ENCODE data around the gene NLRP13. TPM values are rescaled to one million over a fixed set of nuclear protein-coding genes. Genes with fewer than 3 reads are reported as not detected.

NLRP13 gene
- polyA plus RNA-seq, 1 donor (not counting 4 experiments of a cell fraction or from before 2014, with no cell fraction given) = not detected

- no peak overlapping the region for H3K9ac ChIP-seq (ENCODE audit: control insufficient read depth, extremely low read depth, insufficient read depth, low read length)
- H3K4me1 ChIP-seq (ENCODE audit: control insufficient read depth, extremely low read depth, insufficient read depth, low read length) = no peaks in the 10 kb centered on the region
- H3K36me3 ChIP-seq (ENCODE audit: control insufficient read depth in 2 of 2, extremely low read depth in 1 of 2, insufficient read depth in 2 of 2, low read length in 2 of 2) = no peaks in the 10 kb centered on the region
- no peak overlapping the region for H3K4me2 ChIP-seq (ENCODE audit: control insufficient read depth, extremely low read depth, insufficient read depth, low read depth, low read length)
- H3K27me3 ChIP-seq (ENCODE audit: control insufficient read depth, extremely low read depth, insufficient read depth, low read length) = no peaks in the 10 kb centered on the region
- H3K9me3 ChIP-seq (ENCODE audit: control insufficient read depth, low read depth, low read length) = peaks cover 4% of the 10 kb centered on the region
- no peak overlapping the region for H3K4me3 ChIP-seq (ENCODE audit: control insufficient read depth in 2 of 3, extremely low read depth in 1 of 3, insufficient read depth in 2 of 3, low read depth in 1 of 3, low read length in 3 of 3)
- dilution Hi-C loops (cut with MboI; ENCODE audit: extremely low pct_ligation_motif_present, low sequenced_read_pairs) = no loop called here
- FAIRE-seq = no peak
- H4K20me1 ChIP-seq (ENCODE audit: control insufficient read depth, extremely low read depth, insufficient read depth, low read length) = no peaks in the 10 kb centered on the region
- H3K9me1 ChIP-seq (ENCODE audit: control insufficient read depth, extremely low read depth, insufficient read depth, low read length) = no peaks in the 10 kb centered on the region
- no peak overlapping the region for H2AFZ ChIP-seq (ENCODE audit: control insufficient read depth, low read length)
- TF ChIP-seq CTCF (optimal IDR thresholded peaks at IDR 0.05 in 1 of 3, IDR thresholded peaks at IDR 0.05 in 1 of 3, conservative IDR thresholded peaks at IDR 0.05 in 1 of 3; ENCODE audit: extremely low read depth in 1 of 3, insufficient read depth in 2 of 3, low read length in 3 of 3) (no peak), EZH2 (IDR thresholded peaks at IDR 0.05; ENCODE audit: low read length) (no peak)
- H3K27ac ChIP-seq (ENCODE audit: control insufficient read depth, insufficient read depth, low read length) = no peak overlapping the region
- no peak for DNase-seq (ENCODE audit: low read depth, low spot score)
- H3K79me2 ChIP-seq (ENCODE audit: control insufficient read depth, insufficient read depth, low read length) = no peaks in the 10 kb centered on the region
Observed at GRCh38 chr19:55940306-55940705, 8.2 kb upstream of the NLRP13 start.

- dilution Hi-C loops (cut with MboI; ENCODE audit: extremely low pct_ligation_motif_present, low sequenced_read_pairs) = no loop called here
Observed at GRCh38 chr19:55939206-55939605, 7.1 kb upstream of the NLRP13 start.

DNA sequence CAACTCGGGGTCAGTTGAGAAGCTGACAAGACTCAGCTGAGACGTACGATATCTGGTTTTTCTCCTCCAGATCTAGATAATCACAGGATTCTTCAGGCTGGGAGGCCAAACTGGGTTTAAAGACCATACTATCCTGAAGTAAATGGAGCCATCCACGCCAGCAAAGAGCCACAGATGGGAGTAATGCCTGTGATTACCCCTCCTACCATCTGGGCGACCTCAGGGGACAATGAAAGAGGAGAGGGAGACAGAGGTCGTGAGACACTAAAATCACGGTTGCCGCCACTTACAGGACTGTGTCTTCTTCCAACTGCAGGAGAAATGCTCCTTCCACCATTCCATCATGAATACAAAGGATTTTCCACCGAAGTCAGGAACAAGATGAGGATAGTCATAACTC lies 3.1 kb upstream of the NLRP13 start:
- H3K4me2 ChIP-seq (ENCODE audit: control insufficient read depth, extremely low read depth, insufficient read depth, low read depth, low read length) = no peak overlapping the region
- dilution Hi-C loops (cut with MboI; ENCODE audit: extremely low pct_ligation_motif_present, low sequenced_read_pairs) = no loop called here
- H3K9ac ChIP-seq (ENCODE audit: control insufficient read depth, extremely low read depth, insufficient read depth, low read length) = no peak overlapping the region
- no peak overlapping the region for H2AFZ ChIP-seq (ENCODE audit: control insufficient read depth, low read length)
- H3K79me2 ChIP-seq (ENCODE audit: control insufficient read depth, insufficient read depth, low read length) = no peaks in the 10 kb centered on the region
- H3K4me1 ChIP-seq (ENCODE audit: control insufficient read depth, extremely low read depth, insufficient read depth, low read length) = no peaks in the 10 kb centered on the region
- TF ChIP-seq EZH2 (IDR thresholded peaks at IDR 0.05; ENCODE audit: low read length) (no peak), CTCF (optimal IDR thresholded peaks at IDR 0.05 in 1 of 3, IDR thresholded peaks at IDR 0.05 in 1 of 3, conservative IDR thresholded peaks at IDR 0.05 in 1 of 3; ENCODE audit: extremely low read depth in 1 of 3, insufficient read depth in 2 of 3, low read length in 3 of 3) (no peak)
- H3K27me3 ChIP-seq (ENCODE audit: control insufficient read depth, extremely low read depth, insufficient read depth, low read length) = no peaks in the 10 kb centered on the region
- no peaks in the 10 kb centered on the region for H3K36me3 ChIP-seq (ENCODE audit: control insufficient read depth in 2 of 2, extremely low read depth in 1 of 2, insufficient read depth in 2 of 2, low read length in 2 of 2)
- H3K4me3 ChIP-seq (ENCODE audit: control insufficient read depth in 2 of 3, extremely low read depth in 1 of 3, insufficient read depth in 2 of 3, low read depth in 1 of 3, low read length in 3 of 3) = no peak overlapping the region
- H3K9me1 ChIP-seq (ENCODE audit: control insufficient read depth, extremely low read depth, insufficient read depth, low read length) = no peaks in the 10 kb centered on the region
- no peaks in the 10 kb centered on the region for H4K20me1 ChIP-seq (ENCODE audit: control insufficient read depth, extremely low read depth, insufficient read depth, low read length)
- DNase-seq (ENCODE audit: low read depth, low spot score) (no peak), FAIRE-seq (no peak)
- no peak overlapping the region for H3K27ac ChIP-seq (ENCODE audit: control insufficient read depth, insufficient read depth, low read length)
- H3K9me3 ChIP-seq (ENCODE audit: control insufficient read depth, low read depth, low read length) = peaks cover 6% of the 10 kb centered on the region

More at GRCh38 chr19:55939206-55939605, 7.1 kb upstream of the NLRP13 start:
- Histone ChIP-seq H2AFZ (ENCODE audit: control insufficient read depth, low read length) (no peak overlapping the region), H3K9me3 (ENCODE audit: control insufficient read depth, low read depth, low read length) (peaks cover 4% of the 10 kb centered on the region), H3K27me3 (ENCODE audit: control insufficient read depth, extremely low read depth, insufficient read depth, low read length) (no peaks in the 10 kb centered on the region), H3K36me3 (ENCODE audit: control insufficient read depth in 2 of 2, extremely low read depth in 1 of 2, insufficient read depth in 2 of 2, low read length in 2 of 2) (no peaks in the 10 kb centered on the region), H3K79me2 (ENCODE audit: control insufficient read depth, insufficient read depth, low read length) (no peaks in the 10 kb centered on the region), H3K27ac (ENCODE audit: control insufficient read depth, insufficient read depth, low read length) (no peak overlapping the region), H3K9ac (ENCODE audit: control insufficient read depth, extremely low read depth, insufficient read depth, low read length) (no peak overlapping the region), H4K20me1 (ENCODE audit: control insufficient read depth, extremely low read depth, insufficient read depth, low read length) (no peaks in the 10 kb centered on the region), H3K4me1 (ENCODE audit: control insufficient read depth, extremely low read depth, insufficient read depth, low read length) (no peaks in the 10 kb centered on the region), H3K4me2 (ENCODE audit: control insufficient read depth, extremely low read depth, insufficient read depth, low read depth, low read length) (no peak overlapping the region), H3K9me1 (ENCODE audit: control insufficient read depth, extremely low read depth, insufficient read depth, low read length) (no peaks in the 10 kb centered on the region), H3K4me3 (ENCODE audit: control insufficient read depth in 2 of 3, extremely low read depth in 1 of 3, insufficient read depth in 2 of 3, low read depth in 1 of 3, low read length in 3 of 3) (no peak overlapping the region)
- no peak for TF ChIP-seq EZH2 (IDR thresholded peaks at IDR 0.05; ENCODE audit: low read length)
- DNase-seq (ENCODE audit: low read depth, low spot score) (no peak), FAIRE-seq (no peak)

Data from keratinocyte (primary cell).